CD14-positive monocyte (primary cell): ENCODE measurements around the gene PDCD11. TPM values are rescaled to one million over a fixed set of nuclear protein-coding genes. Genes with fewer than 3 reads are reported as not detected.
A peak's percentile ranks its signal among the peaks of the same experiment; 100 is the strongest.

ENCODE experiments used
- DNase-seq, 3 donors: peaks; one replicate each; pipeline ENCODE4 v3.0.0-alpha.2; 2011 to 2022
- H2AFZ ChIP-seq: 2 replicates; pipeline ENCODE4 v1.6.0; 2012; ENCODE audit warnings: mild to moderate bottlenecking, low read depth, low read length, inconsistent platforms; ENCODE audit not compliant: insufficient read depth, poor library complexity, severe bottlenecking
- H3K27ac ChIP-seq, 2 donors: 1 replicate in 1 of 2; 2 replicates in 1 of 2; pipeline ENCODE4 v1.5.1; 2012 to 2013; ENCODE audit warnings: low read length in 2 of 2, control low read depth in 1 of 2, inconsistent platforms in 1 of 2, low read depth in 1 of 2, mild to moderate bottlenecking in 1 of 2
- H3K27me3 ChIP-seq, 2 donors: one replicate each; pipeline versions ENCODE4 v1.6.0 to v1.6.1; 2011 to 2013; ENCODE audit warnings: low read length in 2 of 2; ENCODE audit not compliant: control insufficient read depth in 2 of 2, insufficient read depth in 2 of 2
- H3K36me3 ChIP-seq, 2 donors: replicated peaks in 1 of 2; 1 replicate in 1 of 2; 2 replicates in 1 of 2; pipeline versions ENCODE4 v1.5.1 to v1.6.1; 2012 to 2013; ENCODE audit warnings: low read length in 2 of 2, control low read depth in 1 of 2, inconsistent platforms in 1 of 2, mild to moderate bottlenecking in 1 of 2; ENCODE audit not compliant: insufficient read depth in 2 of 2, control insufficient read depth in 1 of 2
- H3K4me1 ChIP-seq, 2 donors: 1 replicate in 1 of 2; 2 replicates in 1 of 2; pipeline versions ENCODE4 v1.5.1 to v1.6.1; 2012 to 2013; ENCODE audit warnings: low read length in 2 of 2, control low read depth in 1 of 2, inconsistent platforms in 1 of 2, mild to moderate bottlenecking in 1 of 2, moderate library complexity in 1 of 2; ENCODE audit not compliant: insufficient read depth in 2 of 2, control insufficient read depth in 1 of 2
- H3K4me2 ChIP-seq: replicated peaks from 2 replicates; pipeline ENCODE3; 2012; ENCODE audit warnings: low read length, moderate library complexity, mild to moderate bottlenecking; ENCODE audit not compliant: poor library complexity, severe bottlenecking; ENCODE audit errors: extremely low read depth
- H3K4me3 ChIP-seq, 3 experiments: fragments of 200-600 bp in 1 of 3; sonication (generic) in 1 of 3; replicated peaks in 1 of 3; 1 replicate in 2 of 3; 2 replicates in 1 of 3; pipeline ENCODE4 v1.5.1; 2011 to 2013; ENCODE audit warnings: low read length in 3 of 3, mild to moderate bottlenecking in 3 of 3, control low read depth in 2 of 3, low read depth in 2 of 3, inconsistent platforms in 1 of 3, moderate library complexity in 1 of 3
- H3K79me2 ChIP-seq: 2 replicates; pipeline ENCODE4 v1.6.0; 2012; ENCODE audit warnings: mild to moderate bottlenecking, control low read depth, inconsistent platforms, low read length, moderate library complexity; ENCODE audit not compliant: insufficient read depth
- H3K9ac ChIP-seq: 2 replicates; pipeline ENCODE4 v1.6.0; 2017; ENCODE audit warnings: low read length, mild to moderate bottlenecking; ENCODE audit not compliant: insufficient read depth, poor library complexity, severe bottlenecking
- H3K9me3 ChIP-seq, 2 donors: replicated peaks in 1 of 2; 1 replicate in 1 of 2; 2 replicates in 1 of 2; pipeline versions ENCODE4 v1.5.1 to v1.6.1; 2012 to 2013; ENCODE audit warnings: low read length in 2 of 2, control low read depth in 1 of 2; ENCODE audit not compliant: control insufficient read depth in 1 of 2, insufficient read depth in 1 of 2
- H4K20me1 ChIP-seq: 2 replicates; pipeline ENCODE4 v1.6.0; 2012; ENCODE audit warnings: mild to moderate bottlenecking, low read length, control low read depth, moderate library complexity; ENCODE audit not compliant: insufficient read depth
- H3K27ac Mint-ChIP-seq, 7 donors: one replicate each; pipeline ENCODE4 v1.8.0; 2020; ENCODE audit warnings: mild to moderate bottlenecking in 7 of 7, mixed read lengths in 7 of 7, moderate library complexity in 6 of 7, inconsistent platforms in 2 of 7
- H3K27me3 Mint-ChIP-seq, 3 donors: one replicate each; pipeline ENCODE4 v1.8.0; 2021 to 2022; ENCODE audit warnings: low read depth in 3 of 3, mild to moderate bottlenecking in 3 of 3, mixed read lengths in 3 of 3, moderate library complexity in 3 of 3, inconsistent platforms in 1 of 3
- H3K36me3 Mint-ChIP-seq, 2 donors: one replicate each; pipeline ENCODE4 v1.8.0; 2020; ENCODE audit warnings: mixed read lengths in 2 of 2, inconsistent platforms in 1 of 2, mild to moderate bottlenecking in 1 of 2
- H3K4me1 Mint-ChIP-seq: one replicate; pipeline ENCODE4 v1.8.0; 2020; ENCODE audit warnings: mild to moderate bottlenecking, mixed read lengths
- H3K4me3 Mint-ChIP-seq, 2 donors: one replicate each; pipeline ENCODE4 v1.8.0; 2020; ENCODE audit warnings: mild to moderate bottlenecking in 2 of 2, mixed read lengths in 2 of 2, moderate library complexity in 1 of 2
- H3K9me3 Mint-ChIP-seq, 7 donors: one replicate each; pipeline ENCODE4 v1.8.0; 2020 to 2022; ENCODE audit warnings: mixed read lengths in 7 of 7, mild to moderate bottlenecking in 6 of 7, moderate library complexity in 6 of 7, inconsistent platforms in 2 of 7
- CTCF ChIP-seq: fragments of 200-600 bp; IDR thresholded peaks from one replicate; pipeline ENCODE4 v1.8.0; 2022; ENCODE audit warnings: antibody characterized with exemption, mild to moderate bottlenecking
- WGBS: methylation state at CpG from one replicate; pipeline ENCODE4 v1.1.5; 2013; ENCODE audit warnings: missing lambda C conversion rate; ENCODE audit not compliant: insufficient coverage; 5-methylcytosine and 5-hydroxymethylcytosine counted together
- intact Hi-C, 2 donors: fragments of 100-400 bp; cut with micrococcal nuclease; formaldehyde crosslinking; loops; one replicate each; pipeline versions ENCODE4 v1.15.0 to v1.15.1; 2023
- polyA plus RNA-seq, 3 donors: library from polyadenylated mRNA; depleted of rRNA in 1 of 3; unstranded in 2 of 3; stranded (reverse) in 1 of 3; fragments of 300-500 nt in 2 of 3; fragments of >200 nt in 1 of 3; fragmentation: Illumina TruSeq in 2 of 3; gene quantifications; 1 replicate in 2 of 3; 2 replicates in 1 of 3; pipeline ENCODE4 v1.2.3, GENCODE V29; 2012 to 2021

PDCD11 gene
- polyA plus RNA-seq, 3 donors = 2.9 to 9.7 (median 3.3) TPM

DNA sequence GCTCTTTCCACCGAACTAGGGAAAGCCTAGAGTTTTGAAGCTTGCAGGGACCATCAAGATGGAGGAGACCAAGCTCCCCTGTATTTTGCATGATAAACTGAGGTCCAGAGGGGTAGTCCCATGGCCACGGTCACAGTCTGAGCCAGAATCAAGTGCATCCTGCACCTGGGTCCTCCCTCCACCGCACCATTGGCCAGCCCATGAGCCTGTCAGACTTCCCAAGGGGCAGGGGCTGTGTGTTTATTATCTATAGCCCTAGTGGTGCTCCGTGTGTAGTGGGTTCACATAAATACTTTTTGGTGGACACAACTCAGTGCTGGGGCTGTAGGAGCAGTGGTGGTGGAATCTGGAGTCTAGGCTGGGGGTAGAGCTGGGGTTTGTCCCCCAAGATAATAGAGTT is 79.0 kb downstream of the PDCD11 start:
- Histone ChIP-seq H3K4me3 (no peak overlapping the region), H3K27me3 (no peaks in the 10 kb centered on the region), H3K9me3 (no peaks in the 10 kb centered on the region), H3K4me2 (no peak overlapping the region), H3K9ac (no peak overlapping the region), H3K36me3 (no peaks in the 10 kb centered on the region), H3K27ac (no peak overlapping the region), H3K4me1 (peaks cover 42 to 52% of the 10 kb centered on the region in 2 donors), H3K79me2 (no peaks in the 10 kb centered on the region), H2AFZ (no peak overlapping the region), H4K20me1 (no peaks in the 10 kb centered on the region)
- TF ChIP-seq CTCF = no peak
- no peak for DNase-seq
- Mint-ChIP-seq H3K27me3 (peaks cover 0 to 7% (median 0%) of the 10 kb centered on the region in 3 donors), H3K4me1 (peaks cover 33% of the 10 kb centered on the region), H3K4me3 (no peak overlapping the region), H3K9me3 (peaks cover 0 to 7% (median 4%) of the 10 kb centered on the region in 7 donors), H3K36me3 (peaks cover 0 to 3% of the 10 kb centered on the region in 2 donors), H3K27ac (no peak overlapping the region)
- 85% methylated on average over 4 of the region's 4 CpGs for WGBS
- intact Hi-C loops = no loop called here

DNA sequence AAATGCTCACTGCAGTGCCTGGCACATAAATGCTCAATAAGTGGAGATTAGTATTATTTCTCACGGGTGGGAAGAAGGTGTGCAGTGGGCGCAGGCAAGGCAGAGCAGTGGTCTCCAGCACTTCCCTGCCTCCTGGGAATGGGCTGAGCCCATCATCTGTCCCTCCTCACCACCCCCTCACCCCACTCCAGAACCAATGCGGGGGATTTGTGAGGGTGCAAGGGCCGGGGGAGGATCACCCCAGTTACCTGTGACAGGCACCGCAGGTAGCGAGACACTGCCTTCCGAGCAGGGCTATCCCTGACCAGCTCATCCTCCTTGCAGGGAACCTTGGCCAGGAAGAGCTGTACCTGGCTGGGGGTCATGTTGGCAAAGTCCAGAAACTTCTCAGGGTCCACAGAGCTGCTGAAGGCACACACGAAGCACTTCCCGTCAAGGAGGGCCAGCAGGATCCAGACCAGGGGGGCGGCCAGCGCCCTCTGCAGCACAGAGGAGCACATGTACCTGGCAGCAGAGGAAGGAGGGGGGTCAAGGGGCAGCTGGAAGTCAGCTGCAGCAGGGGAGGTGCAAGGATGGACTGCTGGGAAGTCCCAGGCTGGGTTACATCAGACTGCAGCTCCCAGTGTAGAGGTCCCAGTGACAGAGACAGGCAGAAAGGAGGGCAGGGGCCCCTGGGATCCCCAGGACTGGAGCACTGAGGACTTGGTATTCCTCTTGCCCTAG is 79.8 kb downstream of the PDCD11 start:
- Mint-ChIP-seq H3K27ac (peak overlapping the region in 1 of 7 donors; percentile 14), H3K36me3 (peaks cover 0 to 2% of the 10 kb centered on the region in 2 donors), H3K4me3 (no peak overlapping the region), H3K27me3 (peaks cover 0 to 3% (median 0%) of the 10 kb centered on the region in 3 donors), H3K4me1 (peaks cover 26% of the 10 kb centered on the region), H3K9me3 (peaks cover 0 to 2% (median 0%) of the 10 kb centered on the region in 7 donors)
- H3K9ac ChIP-seq = no peak overlapping the region
- H4K20me1 ChIP-seq = no peaks in the 10 kb centered on the region
- H3K27ac ChIP-seq = no peak overlapping the region
- H3K79me2 ChIP-seq = no peaks in the 10 kb centered on the region
- H2AFZ ChIP-seq = peak overlapping the region; percentile 21
- no peaks in the 10 kb centered on the region for H3K9me3 ChIP-seq
- intact Hi-C loops = no loop called here
- H3K4me2 ChIP-seq = no peak overlapping the region
- TF ChIP-seq CTCF = peak; percentile 25
- DNase-seq = peak in 2 of 3 donors; percentile 14 to 51
- no peak overlapping the region for H3K4me3 ChIP-seq
- H3K27me3 ChIP-seq = no peaks in the 10 kb centered on the region
- H3K4me1 ChIP-seq = peaks cover 34 to 45% of the 10 kb centered on the region in 2 donors
- no peaks in the 10 kb centered on the region for H3K36me3 ChIP-seq
- WGBS = 61% methylated on average over 8 of the region's 11 CpGs
